Spleen (tissue), 7 donors: ENCODE measurements around the gene ZDHHC5.

Experiments used
- CTCF ChIP-seq, 11 experiments: fragments of 200-600 bp in 7 of 11; fragments of 450-650 bp in 4 of 11; sonication (generic) in 4 of 11; IDR thresholded peaks in 8 of 11; conservative IDR thresholded peaks in 3 of 11; 1 replicate in 7 of 11; 2 replicates in 4 of 11; pipeline versions ENCODE4 v1.4.0 to v1.8.0; 2016 to 2021; ENCODE audit warnings: antibody characterized with exemption in 11 of 11, inconsistent platforms in 4 of 11, mild to moderate bottlenecking in 1 of 11
- POLR2A ChIP-seq, 3 donors: fragments of 450-650 bp; IDR thresholded peaks; one replicate each; pipeline ENCODE4 v1.5.1; 2017; ENCODE audit warnings: antibody characterized with exemption in 3 of 3, mild to moderate bottlenecking in 1 of 3
- donor health status: DM: no; HTN: no; CAD: no; lungs with moderate emphysema.
- donor health status: DM: no; HTN: no; CAD: no.
- donor health status: DM: no; HTN: no; CAD: no.

- no peak for TF ChIP-seq CTCF (IDR thresholded peaks at IDR 0.05 in 8 of 11, conservative IDR thresholded peaks at IDR 0.05 in 3 of 11)
- TF ChIP-seq POLR2A (IDR thresholded peaks at IDR 0.05) = no peak
Measured at GRCh38 chr11:57622263-57622662, 45.7 kb upstream of the ZDHHC5 start.
